ENCODE data around the gene PEDS1.
"Not testable (repeated sequence)": the region's sequence is repeated elsewhere in the genome, so short reads cannot be mapped to it uniquely, and the experiment has no call there.

- not testable (repeated sequence) for TF ChIP-seq CTCF (IDR thresholded peaks at IDR 0.05; ENCODE audit: low read length); EZH2 (IDR thresholded peaks at IDR 0.05; ENCODE audit: borderline replicate concordance, low read length)
Measured at GRCh38 chr20:50161494-50161893, 8.0 kb upstream of the PEDS1 start.

Data from OCI-LY1 (cell line).